ENCODE data around the gene ZBTB32. TPM values are rescaled to one million over a fixed set of nuclear protein-coding genes. Genes with fewer than 3 reads are reported as not detected.

ZBTB32 gene
- total and polyA plus RNA-seq, 9 donors, result 0.41 TPM; not detected in 8

DNA sequence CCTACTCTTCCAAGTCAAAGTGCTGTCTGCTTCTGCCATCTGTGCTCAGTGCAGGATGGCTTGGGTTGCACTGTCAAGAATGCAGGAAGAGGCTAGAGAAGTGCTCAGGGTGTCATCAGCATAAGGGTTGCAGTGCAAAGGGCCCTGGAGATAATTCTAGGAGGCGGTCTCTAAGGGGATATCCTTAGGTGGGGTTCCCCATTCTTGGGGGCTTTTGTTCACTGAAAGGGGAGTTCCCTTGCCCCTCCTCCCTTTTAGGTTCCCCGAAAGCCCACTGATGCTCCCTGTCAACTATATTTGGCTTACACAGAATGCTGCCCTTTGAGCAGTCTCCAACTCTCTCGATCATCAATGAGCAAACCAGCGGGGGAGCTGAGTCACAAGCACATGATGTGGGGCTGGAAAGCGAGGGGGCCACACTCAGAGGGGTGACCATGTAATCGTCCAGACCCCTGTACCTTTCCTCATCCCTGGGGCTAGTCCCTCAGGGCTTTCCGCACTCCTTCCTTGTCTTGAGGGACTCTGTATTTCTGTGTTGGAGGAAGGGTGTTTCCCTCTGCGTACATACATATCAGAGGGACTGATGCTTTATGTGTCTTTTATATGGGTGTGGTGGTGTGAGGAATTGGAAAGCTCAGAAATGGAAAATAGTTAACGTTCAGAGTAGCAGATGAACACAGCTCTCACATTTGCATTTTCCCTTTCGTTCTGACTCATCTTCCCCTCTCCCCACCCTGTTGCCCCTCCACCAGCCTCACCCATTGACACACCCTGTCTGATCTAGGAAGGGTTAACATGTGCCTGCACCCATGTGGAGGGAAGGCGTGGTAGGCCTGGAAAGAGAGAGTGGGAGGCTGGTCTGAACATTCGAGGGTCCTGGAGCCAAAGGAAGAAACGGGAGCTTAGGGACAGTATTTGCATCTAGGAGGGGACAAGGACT, 6.7 kb downstream of the ZBTB32 start:
- Histone ChIP-seq H3K36me3 (no peaks in the 10 kb centered on the region), H3K27me3 (no peaks in the 10 kb centered on the region), H3K27ac (no peak overlapping the region), H3K4me1 (ENCODE audit: insufficient read depth) (peaks cover 5% of the 10 kb centered on the region), H3K9me3 (no peaks in the 10 kb centered on the region), H3K4me3 (no peak overlapping the region)
- intact Hi-C loops (cut with DNase I), result loop anchor here in 1 of 4 donors (10.0 kb wide), 1 partner anchor 104 kb away; the partner anchor contains the start of gene PRODH2
- DNase-seq, result no peak
- TF ChIP-seq, protein P1, sequence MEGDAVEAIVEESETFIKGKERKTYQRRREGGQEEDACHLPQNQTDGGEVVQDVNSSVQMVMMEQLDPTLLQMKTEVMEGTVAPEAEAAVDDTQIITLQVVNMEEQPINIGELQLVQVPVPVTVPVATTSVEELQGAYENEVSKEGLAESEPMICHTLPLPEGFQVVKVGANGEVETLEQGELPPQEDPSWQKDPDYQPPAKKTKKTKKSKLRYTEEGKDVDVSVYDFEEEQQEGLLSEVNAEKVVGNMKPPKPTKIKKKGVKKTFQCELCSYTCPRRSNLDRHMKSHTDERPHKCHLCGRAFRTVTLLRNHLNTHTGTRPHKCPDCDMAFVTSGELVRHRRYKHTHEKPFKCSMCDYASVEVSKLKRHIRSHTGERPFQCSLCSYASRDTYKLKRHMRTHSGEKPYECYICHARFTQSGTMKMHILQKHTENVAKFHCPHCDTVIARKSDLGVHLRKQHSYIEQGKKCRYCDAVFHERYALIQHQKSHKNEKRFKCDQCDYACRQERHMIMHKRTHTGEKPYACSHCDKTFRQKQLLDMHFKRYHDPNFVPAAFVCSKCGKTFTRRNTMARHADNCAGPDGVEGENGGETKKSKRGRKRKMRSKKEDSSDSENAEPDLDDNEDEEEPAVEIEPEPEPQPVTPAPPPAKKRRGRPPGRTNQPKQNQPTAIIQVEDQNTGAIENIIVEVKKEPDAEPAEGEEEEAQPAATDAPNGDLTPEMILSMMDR (IDR thresholded peaks at IDR 0.05), result no peak
- no peak for TF ChIP-seq EP300 (IDR thresholded peaks at IDR 0.05)
- TF ChIP-seq POLR2A (IDR thresholded peaks at IDR 0.05), result no peak
- 45 to 61% (median 52%) methylated on average over 13 of the region's 13 CpGs for WGBS, 3 donors

DNA sequence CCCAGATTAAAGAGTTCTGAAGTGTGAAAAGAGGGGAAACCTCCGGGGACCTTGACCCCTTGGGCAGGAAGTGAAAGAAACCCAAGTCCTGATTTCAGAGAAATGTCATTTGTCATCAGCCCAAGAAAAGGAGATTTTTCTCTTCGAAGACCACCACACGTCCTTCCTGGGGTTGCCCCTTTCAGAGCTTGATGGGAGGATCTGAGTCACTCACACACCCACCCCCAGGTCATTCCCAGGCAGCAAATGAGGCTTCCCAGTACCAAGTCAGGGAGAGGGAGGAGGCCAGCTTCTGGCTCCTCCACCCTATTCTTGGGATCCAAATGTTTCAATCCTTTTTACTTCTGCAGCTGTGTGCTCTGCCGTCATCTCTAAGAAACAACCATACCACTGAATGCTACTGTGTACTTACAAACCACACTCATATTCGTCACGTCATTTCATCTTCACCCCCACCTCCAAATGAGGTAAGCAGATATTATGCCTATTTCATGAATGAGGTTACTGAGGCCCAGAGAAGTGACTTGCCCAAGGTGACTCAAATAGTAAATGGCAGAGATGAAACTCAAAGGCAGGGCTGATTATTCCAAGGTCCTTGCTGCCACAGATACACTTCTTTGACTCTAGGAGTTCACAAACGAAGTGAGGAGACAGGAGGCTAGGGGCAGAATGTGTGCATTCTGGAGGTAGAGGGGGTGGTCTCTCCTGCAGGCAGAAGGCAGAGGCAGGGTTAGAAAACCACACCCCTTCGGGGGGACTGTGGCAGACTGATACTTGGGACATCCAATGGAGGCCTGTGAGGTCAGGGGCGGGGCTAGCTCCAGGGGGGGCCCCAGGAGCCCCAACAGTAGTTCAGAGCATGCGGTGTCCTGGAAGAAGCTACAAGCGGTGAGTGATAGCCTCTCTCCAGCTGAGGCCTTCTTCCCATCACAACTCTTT, 8.5 kb downstream of the ZBTB32 start:
- TF ChIP-seq EP300 (IDR thresholded peaks at IDR 0.05) (no peak), POLR2A (IDR thresholded peaks at IDR 0.05) (no peak)
- TF ChIP-seq, protein P1 (IDR thresholded peaks at IDR 0.05), result no peak
- 65 to 75% (median 72%) methylated on average over 11 of the region's 11 CpGs for WGBS, 3 donors
- Histone ChIP-seq H3K4me1 (ENCODE audit: insufficient read depth) (peaks cover 5% of the 10 kb centered on the region), H3K9me3 (no peaks in the 10 kb centered on the region), H3K27ac (no peak overlapping the region), H3K27me3 (no peaks in the 10 kb centered on the region), H3K36me3 (no peaks in the 10 kb centered on the region), H3K4me3 (no peak overlapping the region)
- intact Hi-C loops (cut with DNase I), result loop anchor here in 1 of 4 donors (10.0 kb wide), 1 partner anchor 102 kb away; the partner anchor contains the start of gene PRODH2
- DNase-seq, result no peak

DNA sequence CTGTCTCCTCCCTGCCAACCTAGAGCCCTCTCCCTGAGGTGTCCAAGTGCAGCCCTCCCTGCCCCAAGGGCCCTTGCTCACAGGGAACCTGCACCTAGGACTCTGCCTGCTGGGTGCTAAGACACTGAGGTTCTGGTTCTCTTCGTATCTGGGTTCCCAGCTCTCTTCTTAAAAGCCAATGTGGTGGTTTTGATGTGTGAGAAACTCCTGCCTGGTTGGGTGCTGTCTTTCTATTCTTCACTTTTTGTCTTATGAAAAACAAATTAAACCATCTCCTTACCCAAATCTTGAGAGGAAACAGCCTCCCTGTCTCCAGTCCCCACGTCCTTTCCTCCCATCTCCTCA, 9.1 kb downstream of the ZBTB32 start:
- Histone ChIP-seq H3K36me3 (no peaks in the 10 kb centered on the region), H3K27me3 (no peaks in the 10 kb centered on the region), H3K4me3 (no peak overlapping the region), H3K9me3 (no peaks in the 10 kb centered on the region), H3K27ac (no peak overlapping the region), H3K4me1 (ENCODE audit: insufficient read depth) (peaks cover 5% of the 10 kb centered on the region)
- TF ChIP-seq POLR2A (IDR thresholded peaks at IDR 0.05) (no peak), EP300 (IDR thresholded peaks at IDR 0.05) (no peak)
- TF ChIP-seq, protein P1 (IDR thresholded peaks at IDR 0.05), result no peak
- intact Hi-C loops (cut with DNase I), result loop anchor here in 1 of 4 donors (10.0 kb wide), 1 partner anchor 101 kb away; the partner anchor contains the start of gene PRODH2
- 58 to 74% (median 69%) methylated on average over 2 of the region's 2 CpGs for WGBS, 3 donors
- DNase-seq, result no peak

DNA sequence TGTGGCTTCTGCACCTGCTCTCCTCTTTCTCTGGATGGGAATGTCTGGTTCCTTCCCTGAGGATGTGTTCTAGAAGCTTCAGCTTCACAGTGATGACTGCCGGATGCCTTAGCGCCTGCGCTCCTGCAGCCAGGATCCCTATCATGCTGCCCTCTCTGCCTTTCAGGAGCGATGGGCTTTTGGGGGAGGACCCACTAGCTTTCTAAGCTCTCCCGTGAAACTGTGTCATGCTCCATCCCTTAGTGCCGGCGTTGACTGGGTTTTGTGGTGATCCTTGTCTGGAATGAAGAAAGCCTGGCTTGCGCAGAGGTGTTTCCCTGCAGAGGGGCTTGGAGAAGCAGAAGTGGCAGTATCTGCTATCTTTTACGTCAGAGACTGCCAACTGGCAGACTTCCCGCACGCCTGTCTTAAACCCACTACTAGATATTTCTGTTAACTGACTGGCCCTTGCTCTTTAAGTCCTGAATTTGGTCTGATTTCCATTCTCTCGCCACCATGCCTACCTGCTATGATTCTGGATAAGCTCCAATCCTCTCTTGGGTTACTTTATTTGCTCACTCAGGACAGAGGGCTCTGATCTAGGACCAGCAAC, 9.6 kb downstream of the ZBTB32 start:
- Histone ChIP-seq H3K27me3 (no peaks in the 10 kb centered on the region), H3K36me3 (no peaks in the 10 kb centered on the region), H3K9me3 (no peaks in the 10 kb centered on the region), H3K27ac (no peak overlapping the region), H3K4me1 (ENCODE audit: insufficient read depth) (peaks cover 9% of the 10 kb centered on the region), H3K4me3 (no peak overlapping the region)
- WGBS, 3 donors, result 73 to 85% (median 74%) methylated on average over 12 of the region's 12 CpGs
- DNase-seq, result no peak
- TF ChIP-seq EP300 (IDR thresholded peaks at IDR 0.05) (no peak), POLR2A (IDR thresholded peaks at IDR 0.05) (no peak)
- TF ChIP-seq, protein P1 (IDR thresholded peaks at IDR 0.05), result no peak
- intact Hi-C loops (cut with DNase I), result loop anchor here in 2 of 4 donors (2.0 to 10.0 kb wide), 2 partner anchors 17 to 101 kb away; partner anchors contain the start of gene PRODH2 (in 1 of the 2)

Measured in ovary (tissue), 9 donors.